NCI-H2196 (cell line): ENCODE results near the gene DTX2.
"Not testable (repeated sequence)": the region's sequence is repeated elsewhere in the genome, so short reads cannot be mapped to it uniquely, and the experiment has no call there.

Experiments used
- DNase-seq: peaks from one replicate; lab custom pipeline; 2025; ENCODE audit not compliant: unreplicated experiment; lab: John Stamatoyannopoulos, UW

Gene DTX2

GRCh38 chr7:76485822-76486610 is 24.5 kb downstream of the DTX2 start:
- not testable (repeated sequence) for DNase-seq

GRCh38 chr7:76486618-76487017 is 25.1 kb downstream of the DTX2 start:
- DNase-seq = not testable (repeated sequence)

- not testable (repeated sequence) for DNase-seq
Measured at GRCh38 chr7:76487969-76488368, 26.5 kb downstream of the DTX2 start.

- not testable (repeated sequence) for DNase-seq
Measured at GRCh38 chr7:76492139-76492538, 30.6 kb downstream of the DTX2 start.

- DNase-seq = not testable (repeated sequence)
Measured at GRCh38 chr7:76495717-76496116, 34.2 kb downstream of the DTX2 start.

- not testable (repeated sequence) for DNase-seq
Measured at GRCh38 chr7:76497918-76498582, 36.5 kb downstream of the DTX2 start.

GRCh38 chr7:76498583-76499200 is 37.2 kb downstream of the DTX2 start:
- not testable (repeated sequence) for DNase-seq

GRCh38 chr7:76499201-76499923 is 37.9 kb downstream of the DTX2 start:
- DNase-seq = not testable (repeated sequence)

GRCh38 chr7:76499924-76500241 is 38.4 kb downstream of the DTX2 start:
- DNase-seq = not testable (repeated sequence)

- DNase-seq = not testable (repeated sequence)
Measured at GRCh38 chr7:76502224-76502623, 40.7 kb downstream of the DTX2 start.

GRCh38 chr7:76502836-76503235 is 41.3 kb downstream of the DTX2 start:
- not testable (repeated sequence) for DNase-seq

GRCh38 chr7:76503244-76503643 is 41.7 kb downstream of the DTX2 start:
- DNase-seq = not testable (repeated sequence)

- DNase-seq = not testable (repeated sequence)
Measured at GRCh38 chr7:76504351-76505167, 43.0 kb downstream of the DTX2 start.

GRCh38 chr7:76505168-76506080 is 43.9 kb downstream of the DTX2 start:
- DNase-seq = no peak

- no peak for DNase-seq
Measured at GRCh38 chr7:76506081-76506440, 44.6 kb downstream of the DTX2 start.

GRCh38 chr7:76506643-76507042 is 45.1 kb downstream of the DTX2 start:
- DNase-seq = not testable (repeated sequence)

GRCh38 chr7:76507723-76508406 is 46.4 kb downstream of the DTX2 start:
- no peak for DNase-seq

- DNase-seq = no peak
Measured at GRCh38 chr7:76509931-76510877, 48.7 kb downstream of the DTX2 start, which contains the start of gene UPK3B. Gene UPK3B, plus strand, starts transcription at chr7:76510552. Its CDS starts 101 bp downstream, at chr7:76510653.
